HEK293 (cell line): ENCODE results near the gene KIAA1328.

Experiments used
- CTCF ChIA-PET: fragments of 350-600 bp; formaldehyde crosslinking; extraction: SDS; loops from one replicate; lab custom pipeline; 2021; ENCODE audit warnings: antibody characterized with exemption; lab: Yijun Ruan, JAX
- POLR2A ChIA-PET: fragments of 300-600 bp; formaldehyde crosslinking; extraction: SDS; loops from one replicate; lab custom pipeline; 2020; ENCODE audit warnings: antibody characterized with exemption, inconsistent platforms; lab: Yijun Ruan, JAX
- H3K27ac ChIP-seq: fragments of 200-500 bp; sonication (Bioruptor generic); 2 replicates; pipeline ENCODE4 v1.5.1; 2014; ENCODE audit warnings: low read depth, low read length, control low read depth, inconsistent platforms; ENCODE audit errors: extremely low read depth
- H3K36me3 ChIP-seq, 2 experiments: fragments of 200-500 bp in 1 of 2; sonication (Bioruptor generic) in 1 of 2; 1 replicate in 1 of 2; 2 replicates in 1 of 2; pipeline ENCODE4 v1.5.1; 2014 to 2017; ENCODE audit warnings: inconsistent platforms in 2 of 2, low read length in 2 of 2; ENCODE audit not compliant: control insufficient read depth in 2 of 2, insufficient read depth in 1 of 2
- H3K4me1 ChIP-seq: fragments of 200-500 bp; sonication (Bioruptor generic); 2 replicates; pipeline ENCODE4 v1.5.1; 2014; ENCODE audit warnings: mild to moderate bottlenecking, low read length, inconsistent platforms; ENCODE audit not compliant: control insufficient read depth, insufficient read depth
- H3K4me3 ChIP-seq: 2 replicates; pipeline ENCODE4 v1.5.1; 2011; ENCODE audit warnings: low read depth, mild to moderate bottlenecking, control low read depth, low read length, moderate library complexity
- H3K9me3 ChIP-seq: fragments of 200-500 bp; sonication (Bioruptor generic); 2 replicates; pipeline ENCODE4 v1.5.1; 2014; ENCODE audit warnings: low read depth, low read length, inconsistent platforms; ENCODE audit not compliant: control insufficient read depth, insufficient read depth
- KLF1 ChIP-seq: fragments of 450-650 bp; formaldehyde crosslinking; IDR thresholded peaks from 2 replicates; pipeline ENCODE4 v1.5.1; 2016; ENCODE audit warnings: missing biosample characterization, missing genetic modification characterization
- KLF7 ChIP-seq: fragments of 450-650 bp; formaldehyde crosslinking; IDR thresholded peaks from 2 replicates; pipeline ENCODE4 v1.5.1; 2016; ENCODE audit warnings: missing biosample characterization, missing genetic modification characterization, borderline replicate concordance
- SETDB1 ChIP-seq: IDR thresholded peaks from one replicate; pipeline ENCODE4 v1.6.1; 2017; ENCODE audit warnings: mild to moderate bottlenecking, low read length, moderate library complexity, mixed read lengths; ENCODE audit not compliant: insufficient read length
- YY1 ChIP-seq: fragments of 450-650 bp; formaldehyde crosslinking; IDR thresholded peaks from 2 replicates; pipeline ENCODE4 v1.5.1; 2018; ENCODE audit warnings: missing biosample characterization, missing genetic modification characterization
- ZNF140 ChIP-seq: fragments of 450-650 bp; formaldehyde crosslinking; IDR thresholded peaks from 2 replicates; pipeline ENCODE4 v1.5.1; 2016; ENCODE audit warnings: missing biosample characterization, missing genetic modification characterization
- ZNF174 ChIP-seq: fragments of 450-650 bp; formaldehyde crosslinking; IDR thresholded peaks from 2 replicates; pipeline ENCODE4 v1.5.0; 2017; ENCODE audit warnings: missing biosample characterization, mild to moderate bottlenecking, missing genetic modification characterization
- ZNF239 ChIP-seq: fragments of 450-650 bp; formaldehyde crosslinking; IDR thresholded peaks from 2 replicates; pipeline ENCODE4 v1.5.1; 2016; ENCODE audit warnings: missing biosample characterization, missing genetic modification characterization
- ZNF48 ChIP-seq: fragments of 450-650 bp; formaldehyde crosslinking; IDR thresholded peaks from 2 replicates; pipeline ENCODE4 v1.5.1; 2016; ENCODE audit warnings: missing biosample characterization, missing genetic modification characterization
- ZNF501 ChIP-seq: fragments of 450-650 bp; formaldehyde crosslinking; IDR thresholded peaks from 2 replicates; pipeline ENCODE4 v1.5.1; 2016; ENCODE audit warnings: missing biosample characterization, missing genetic modification characterization
- ZNF623 ChIP-seq: fragments of 450-650 bp; formaldehyde crosslinking; IDR thresholded peaks from 2 replicates; pipeline ENCODE4 v1.5.1; 2016; ENCODE audit warnings: missing biosample characterization, missing genetic modification characterization
- ZNF629 ChIP-seq: fragments of 450-650 bp; formaldehyde crosslinking; IDR thresholded peaks from 2 replicates; pipeline ENCODE4 v1.5.1; 2017; ENCODE audit warnings: missing biosample characterization, missing genetic modification characterization
- ZNF654 ChIP-seq: fragments of 450-650 bp; formaldehyde crosslinking; IDR thresholded peaks from 2 replicates; pipeline ENCODE4 v1.5.1; 2016; ENCODE audit warnings: low read depth, missing biosample characterization, missing genetic modification characterization
- ZNF777 ChIP-seq: fragments of 450-650 bp; formaldehyde crosslinking; IDR thresholded peaks from 2 replicates; pipeline ENCODE4 v1.5.1; 2017; ENCODE audit warnings: missing biosample characterization, missing genetic modification characterization, borderline replicate concordance
- ZNF837 ChIP-seq: fragments of 450-650 bp; formaldehyde crosslinking; IDR thresholded peaks from 2 replicates; pipeline ENCODE4 v1.5.1; 2016; ENCODE audit warnings: missing biosample characterization, missing genetic modification characterization
- ZSCAN16 ChIP-seq: fragments of 450-650 bp; formaldehyde crosslinking; IDR thresholded peaks from 2 replicates; pipeline ENCODE4 v1.5.1; 2016; ENCODE audit warnings: missing biosample characterization, missing genetic modification characterization
- TF ChIP-seq, protein P1 (sequence below): fragments of 450-650 bp; formaldehyde crosslinking; IDR thresholded peaks from 2 replicates; pipeline ENCODE4; 2016; ENCODE audit warnings: missing biosample characterization, missing genetic modification characterization
- TF ChIP-seq, protein P2 (sequence below): fragments of 450-650 bp; formaldehyde crosslinking; IDR thresholded peaks from 2 replicates; pipeline ENCODE4 v1.5.1; 2016; ENCODE audit warnings: missing biosample characterization, missing genetic modification characterization
- TF ChIP-seq, protein P3 (sequence below): fragments of 450-650 bp; formaldehyde crosslinking; IDR thresholded peaks from 2 replicates; pipeline ENCODE4 v1.5.1; 2016; ENCODE audit warnings: missing biosample characterization, missing genetic modification characterization

Gene KIAA1328

DNA sequence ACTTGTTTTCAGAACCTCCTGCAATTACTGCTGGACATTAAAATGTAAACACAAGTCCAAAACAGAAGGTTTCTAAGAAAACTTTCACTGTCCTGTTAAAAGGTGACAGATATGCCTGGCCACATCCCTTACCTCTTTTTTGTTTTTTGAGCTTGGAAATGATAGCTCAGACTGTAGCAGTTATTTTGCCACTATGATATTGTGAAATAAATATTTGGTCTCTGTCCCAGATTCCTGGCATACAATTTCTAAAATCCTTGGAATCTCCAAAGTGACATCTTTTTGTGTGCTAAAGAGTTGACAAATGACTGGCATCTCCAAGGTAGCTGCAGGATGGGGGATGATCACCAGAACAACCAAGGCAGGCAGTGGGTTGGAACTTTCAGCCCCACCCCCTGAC, 17.0 kb upstream of the KIAA1328 start:
- Histone ChIP-seq H3K4me3 (no peak overlapping the region), H3K36me3 (peaks cover 0 to 69% of the 10 kb centered on the region in 2 experiments; a peak in 1 of 3 replicates), H3K4me1 (peaks cover 7% of the 10 kb centered on the region; the same call in 1 of the 2 replicates), H3K9me3 (no peaks in the 10 kb centered on the region), H3K27ac (no peak overlapping the region)
- ChIA-PET POLR2A (no interaction called here), CTCF (interaction anchor here (0.5 to 0.7 kb wide), 2 partner anchors 47 to 78 kb away, joined by 3 read pairs; no protein-coding TSS in a partner anchor)
- TF ChIP-seq ZNF629 (no peak), YY1 (no peak), ZNF140 (tag by site-specific recombination) (no peak), ZSCAN16 (tag by site-specific recombination) (no peak), SETDB1 (no peak), ZNF777 (tag by site-specific recombination) (no peak), ZNF174 (no peak), ZNF654 (no peak), ZNF837 (tag by site-specific recombination) (no peak), ZNF501 (tag by site-specific recombination) (no peak), ZNF623 (no peak)
- TF ChIP-seq, protein P1, sequence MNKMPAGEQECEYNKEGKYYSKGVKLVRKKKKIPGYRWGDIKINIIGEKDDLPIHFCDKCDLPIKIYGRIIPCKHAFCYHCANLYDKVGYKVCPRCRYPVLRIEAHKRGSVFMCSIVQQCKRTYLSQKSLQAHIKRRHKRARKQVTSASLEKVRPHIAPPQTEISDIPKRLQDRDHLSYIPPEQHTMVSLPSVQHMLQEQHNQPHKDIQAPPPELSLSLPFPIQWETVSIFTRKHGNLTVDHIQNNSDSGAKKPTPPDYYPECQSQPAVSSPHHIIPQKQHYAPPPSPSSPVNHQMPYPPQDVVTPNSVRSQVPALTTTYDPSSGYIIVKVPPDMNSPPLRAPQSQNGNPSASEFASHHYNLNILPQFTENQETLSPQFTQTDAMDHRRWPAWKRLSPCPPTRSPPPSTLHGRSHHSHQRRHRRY (tag by site-specific recombination): no peak
- TF ChIP-seq, protein P2, sequence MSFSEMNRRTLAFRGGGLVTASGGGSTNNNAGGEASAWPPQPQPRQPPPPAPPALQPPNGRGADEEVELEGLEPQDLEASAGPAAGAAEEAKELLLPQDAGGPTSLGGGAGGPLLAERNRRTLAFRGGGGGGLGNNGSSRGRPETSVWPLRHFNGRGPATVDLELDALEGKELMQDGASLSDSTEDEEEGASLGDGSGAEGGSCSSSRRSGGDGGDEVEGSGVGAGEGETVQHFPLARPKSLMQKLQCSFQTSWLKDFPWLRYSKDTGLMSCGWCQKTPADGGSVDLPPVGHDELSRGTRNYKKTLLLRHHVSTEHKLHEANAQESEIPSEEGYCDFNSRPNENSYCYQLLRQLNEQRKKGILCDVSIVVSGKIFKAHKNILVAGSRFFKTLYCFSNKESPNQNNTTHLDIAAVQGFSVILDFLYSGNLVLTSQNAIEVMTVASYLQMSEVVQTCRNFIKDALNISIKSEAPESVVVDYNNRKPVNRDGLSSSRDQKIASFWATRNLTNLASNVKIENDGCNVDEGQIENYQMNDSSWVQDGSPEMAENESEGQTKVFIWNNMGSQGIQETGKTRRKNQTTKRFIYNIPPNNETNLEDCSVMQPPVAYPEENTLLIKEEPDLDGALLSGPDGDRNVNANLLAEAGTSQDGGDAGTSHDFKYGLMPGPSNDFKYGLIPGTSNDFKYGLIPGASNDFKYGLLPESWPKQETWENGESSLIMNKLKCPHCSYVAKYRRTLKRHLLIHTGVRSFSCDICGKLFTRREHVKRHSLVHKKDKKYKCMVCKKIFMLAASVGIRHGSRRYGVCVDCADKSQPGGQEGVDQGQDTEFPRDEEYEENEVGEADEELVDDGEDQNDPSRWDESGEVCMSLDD: no peak

DNA sequence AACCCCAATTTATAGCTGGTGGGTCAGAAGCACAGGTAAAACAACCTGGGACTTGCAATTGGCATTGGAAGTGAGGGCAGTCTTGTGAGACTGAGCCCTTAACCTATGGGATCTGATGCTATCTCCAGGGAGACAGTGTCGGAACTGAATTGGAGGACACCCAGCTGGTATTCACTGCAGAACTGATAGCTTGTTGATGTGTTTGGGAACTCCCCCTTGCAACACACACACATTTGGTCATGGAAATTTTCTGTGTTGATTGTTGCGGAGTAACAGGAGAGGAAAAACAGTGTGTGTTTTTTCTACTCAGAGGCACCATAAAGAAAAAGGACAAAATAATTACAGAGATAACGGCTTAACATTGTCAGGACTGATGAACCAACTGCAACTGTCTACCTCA, 16.2 kb upstream of the KIAA1328 start:
- no peak overlapping the region for H3K27ac ChIP-seq
- TF ChIP-seq ZNF239 (tag by site-specific recombination): no peak
- TF ChIP-seq ZNF48 (tag by site-specific recombination): no peak
- TF ChIP-seq KLF1 (tag by site-specific recombination): no peak
- no peak for TF ChIP-seq KLF7 (tag by site-specific recombination)
- TF ChIP-seq, protein P3, sequence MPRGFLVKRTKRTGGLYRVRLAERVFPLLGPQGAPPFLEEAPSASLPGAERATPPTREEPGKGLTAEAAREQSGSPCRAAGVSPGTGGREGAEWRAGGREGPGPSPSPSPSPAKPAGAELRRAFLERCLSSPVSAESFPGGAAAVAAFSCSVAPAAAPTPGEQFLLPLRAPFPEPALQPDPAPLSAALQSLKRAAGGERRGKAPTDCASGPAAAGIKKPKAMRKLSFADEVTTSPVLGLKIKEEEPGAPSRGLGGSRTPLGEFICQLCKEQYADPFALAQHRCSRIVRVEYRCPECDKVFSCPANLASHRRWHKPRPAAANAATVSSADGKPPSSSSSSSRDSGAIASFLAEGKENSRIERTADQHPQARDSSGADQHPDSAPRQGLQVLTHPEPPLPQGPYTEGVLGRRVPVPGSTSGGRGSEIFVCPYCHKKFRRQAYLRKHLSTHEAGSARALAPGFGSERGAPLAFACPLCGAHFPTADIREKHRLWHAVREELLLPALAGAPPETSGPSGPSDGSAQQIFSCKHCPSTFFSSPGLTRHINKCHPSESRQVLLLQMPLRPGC (tag by site-specific recombination): no peak
- TF ChIP-seq, all 188 proteins: peak for 0
- Histone ChIP-seq H3K4me1 (peaks cover 7% of the 10 kb centered on the region; the same call in 1 of the 2 replicates), H3K4me3 (no peak overlapping the region), H3K36me3 (peaks cover 0 to 69% of the 10 kb centered on the region in 2 experiments; a peak in 1 of 3 replicates), H3K9me3 (no peaks in the 10 kb centered on the region)
- POLR2A ChIA-PET: no interaction called here
- CTCF ChIA-PET: interaction anchor here (0.7 kb wide), 1 partner anchor 47 kb away, joined by 3 read pairs; no protein-coding TSS in a partner anchor
